Tibial nerve (tissue), 4 donors: ENCODE data around the gene LIPC.
A peak's percentile ranks its signal among the peaks of the same experiment; 100 is the strongest.

Experiments used
- EP300 ChIP-seq, 2 donors: sonication (generic); formaldehyde crosslinking; IDR thresholded peaks; one replicate each; pipeline ENCODE4 v1.6.1; 2017; ENCODE audit warnings: antibody characterized with exemption in 2 of 2, mild to moderate bottlenecking in 1 of 2
- POLR2A ChIP-seq, 2 donors: fragments of 450-650 bp; IDR thresholded peaks; one replicate each; pipeline ENCODE4 v1.6.1; 2017; ENCODE audit warnings: antibody characterized with exemption in 2 of 2, mild to moderate bottlenecking in 2 of 2, moderate library complexity in 2 of 2
- TF ChIP-seq, protein P1 (sequence below), 5 experiments: fragments of 200-600 bp in 3 of 5; fragments of 450-650 bp in 2 of 5; sonication (generic) in 3 of 5; IDR thresholded peaks; one replicate each; pipeline ENCODE4 v1.5.1; 2016 to 2019; ENCODE audit warnings: antibody characterized with exemption in 5 of 5, mild to moderate bottlenecking in 3 of 5, moderate library complexity in 2 of 5

DNA sequence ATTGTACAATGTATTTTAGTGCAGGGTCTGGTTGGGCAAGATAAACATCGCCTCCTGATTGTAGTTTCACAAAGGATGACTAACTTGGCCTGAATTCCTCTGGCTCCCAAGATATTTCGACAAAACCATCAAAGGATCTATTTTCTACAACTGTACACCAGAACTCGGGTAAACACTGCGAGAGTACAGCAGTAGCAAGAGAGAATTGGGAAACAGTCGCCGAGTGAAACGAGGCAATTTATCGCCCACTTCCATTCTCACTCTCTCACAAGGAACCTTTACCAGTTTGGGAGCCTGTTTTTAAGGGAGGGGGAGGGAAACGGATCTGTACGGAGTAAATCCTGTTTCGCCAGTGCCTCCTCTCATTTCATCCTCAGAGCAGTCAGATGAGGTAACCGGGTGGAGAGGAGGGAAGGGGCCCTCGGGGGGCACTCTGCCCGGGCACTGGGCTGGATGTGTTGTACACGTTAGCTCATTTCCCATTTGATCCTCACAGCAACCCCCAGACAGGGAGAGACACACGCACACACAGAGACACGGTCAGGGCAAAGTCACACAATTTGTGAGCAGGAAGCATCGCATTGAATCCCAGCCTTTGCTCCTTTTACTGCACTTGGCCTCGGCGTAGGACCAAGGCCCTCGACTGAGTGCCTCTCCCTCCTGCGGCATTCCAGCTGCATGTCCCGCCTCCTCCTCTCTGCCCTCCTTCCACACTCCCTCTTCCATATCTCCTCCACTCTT lies 120.1 kb downstream of the LIPC start:
- peak in 1 of 2 donors; percentile 15 for TF ChIP-seq POLR2A (IDR thresholded peaks at IDR 0.05)
- TF ChIP-seq, protein P1, sequence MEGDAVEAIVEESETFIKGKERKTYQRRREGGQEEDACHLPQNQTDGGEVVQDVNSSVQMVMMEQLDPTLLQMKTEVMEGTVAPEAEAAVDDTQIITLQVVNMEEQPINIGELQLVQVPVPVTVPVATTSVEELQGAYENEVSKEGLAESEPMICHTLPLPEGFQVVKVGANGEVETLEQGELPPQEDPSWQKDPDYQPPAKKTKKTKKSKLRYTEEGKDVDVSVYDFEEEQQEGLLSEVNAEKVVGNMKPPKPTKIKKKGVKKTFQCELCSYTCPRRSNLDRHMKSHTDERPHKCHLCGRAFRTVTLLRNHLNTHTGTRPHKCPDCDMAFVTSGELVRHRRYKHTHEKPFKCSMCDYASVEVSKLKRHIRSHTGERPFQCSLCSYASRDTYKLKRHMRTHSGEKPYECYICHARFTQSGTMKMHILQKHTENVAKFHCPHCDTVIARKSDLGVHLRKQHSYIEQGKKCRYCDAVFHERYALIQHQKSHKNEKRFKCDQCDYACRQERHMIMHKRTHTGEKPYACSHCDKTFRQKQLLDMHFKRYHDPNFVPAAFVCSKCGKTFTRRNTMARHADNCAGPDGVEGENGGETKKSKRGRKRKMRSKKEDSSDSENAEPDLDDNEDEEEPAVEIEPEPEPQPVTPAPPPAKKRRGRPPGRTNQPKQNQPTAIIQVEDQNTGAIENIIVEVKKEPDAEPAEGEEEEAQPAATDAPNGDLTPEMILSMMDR (IDR thresholded peaks at IDR 0.05) = no peak
- peak; percentile 29 to 86 for TF ChIP-seq EP300 (IDR thresholded peaks at IDR 0.05)
